NCI-H2081 (cell line): ENCODE data around the gene WDR7.

Experiments used
- DNase-seq, 2 experiments: peaks; one replicate each; lab custom pipeline; 2025; lab: John Stamatoyannopoulos, UW

The WDR7 gene

DNA sequence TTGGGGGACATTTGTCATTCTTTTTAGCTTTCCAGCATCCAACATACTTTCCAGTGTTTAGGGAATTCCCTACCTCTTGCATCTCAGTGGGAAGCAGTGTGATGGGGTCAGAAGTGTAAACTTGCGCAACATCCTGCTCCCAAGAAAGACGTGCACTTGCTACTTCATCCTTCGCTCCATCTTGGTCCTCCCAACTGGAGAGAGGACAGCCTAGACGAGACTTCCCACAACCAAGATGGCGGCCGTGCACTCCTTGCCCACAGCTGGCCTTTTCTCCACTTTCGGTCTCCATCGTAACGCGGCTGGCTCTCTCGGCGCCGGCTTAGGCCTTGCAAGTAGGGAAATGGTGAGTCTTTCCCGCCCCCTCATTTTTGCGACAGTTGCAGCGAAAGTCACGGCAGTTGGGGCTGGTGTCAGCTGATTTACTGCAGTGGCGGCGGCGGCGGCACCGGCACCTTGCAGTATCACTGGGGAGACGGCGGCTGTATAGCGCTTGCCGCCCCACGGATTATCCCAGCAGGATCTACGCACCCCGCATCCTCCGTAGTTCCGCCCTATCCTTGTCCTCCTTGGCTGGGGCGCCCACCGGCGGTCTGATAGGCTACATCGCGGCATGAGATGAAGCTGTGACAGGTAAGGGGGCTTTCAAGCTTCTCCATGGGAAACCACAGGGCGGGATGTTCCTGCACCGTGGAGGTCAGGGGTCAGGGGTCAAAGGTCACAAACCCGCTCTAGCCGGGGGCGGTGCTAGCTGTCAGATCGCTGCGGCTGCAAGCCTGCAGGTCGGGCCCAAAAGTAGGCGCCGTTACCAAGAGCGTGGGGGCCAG, at the start of gene WDR7:
Gene WDR7, plus strand, starts transcription at position 416 of the 827 bp plus-strand sequence. CDS start 21,157 bp downstream, outside the sequence.
- DNase-seq, result peak; percentile 88 to 96

DNA sequence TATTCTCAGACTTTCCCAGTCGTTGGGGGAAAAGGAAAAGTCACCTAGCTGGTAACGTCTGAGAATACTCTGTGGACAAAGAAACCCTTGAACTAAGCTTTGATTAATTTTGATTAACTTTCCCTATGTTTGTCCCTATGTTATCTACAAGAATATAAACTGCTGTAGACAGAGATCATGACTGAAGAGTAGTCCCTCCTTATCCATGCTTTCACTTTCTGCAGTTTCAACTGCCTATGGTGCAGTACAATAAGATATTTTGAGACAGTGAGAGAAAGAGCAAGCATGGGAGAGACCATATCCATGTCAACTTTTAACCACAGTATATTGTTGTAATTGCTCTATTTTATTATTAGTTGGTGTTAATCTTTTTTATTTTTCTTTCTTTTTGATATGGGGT, 44.5 kb upstream of the WDR7 start:
- DNase-seq, result no peak

DNA sequence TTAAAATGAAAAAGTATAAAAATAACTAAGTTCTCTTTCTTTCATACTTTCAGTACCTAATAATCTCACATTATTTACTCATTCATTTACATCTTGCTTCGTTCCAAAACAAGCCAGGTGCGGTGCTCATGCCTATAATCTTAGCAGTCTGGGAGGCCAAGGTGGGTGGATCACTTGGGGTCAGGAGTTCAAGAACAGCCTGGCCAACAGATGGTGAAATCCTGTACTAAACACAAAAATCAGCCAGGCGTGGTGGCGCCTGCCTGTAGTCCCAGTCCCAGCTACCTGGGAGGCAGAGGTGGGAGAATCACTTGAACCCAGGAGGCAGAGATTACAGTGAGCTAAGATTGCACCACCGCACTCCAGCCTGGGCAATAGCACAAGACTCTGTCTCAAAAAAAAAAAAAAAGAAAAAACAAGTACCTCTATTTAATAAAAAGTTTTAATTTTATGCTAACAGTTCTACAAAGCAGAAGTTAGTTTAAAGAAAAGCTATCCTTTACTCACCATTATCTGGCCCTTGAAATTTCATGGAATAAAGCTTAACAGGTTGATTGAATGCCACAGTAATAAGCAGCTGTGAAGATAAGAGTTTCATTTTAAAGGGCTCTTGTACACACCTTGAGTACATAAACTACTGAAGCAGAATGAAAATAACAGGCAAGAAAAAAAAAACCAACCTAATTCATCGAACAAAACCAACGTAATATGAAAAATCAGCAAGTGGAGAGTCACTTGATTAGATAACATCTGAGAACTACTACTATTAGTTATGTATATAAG, 35.2 kb upstream of the WDR7 start:
- DNase-seq, result no peak

DNA sequence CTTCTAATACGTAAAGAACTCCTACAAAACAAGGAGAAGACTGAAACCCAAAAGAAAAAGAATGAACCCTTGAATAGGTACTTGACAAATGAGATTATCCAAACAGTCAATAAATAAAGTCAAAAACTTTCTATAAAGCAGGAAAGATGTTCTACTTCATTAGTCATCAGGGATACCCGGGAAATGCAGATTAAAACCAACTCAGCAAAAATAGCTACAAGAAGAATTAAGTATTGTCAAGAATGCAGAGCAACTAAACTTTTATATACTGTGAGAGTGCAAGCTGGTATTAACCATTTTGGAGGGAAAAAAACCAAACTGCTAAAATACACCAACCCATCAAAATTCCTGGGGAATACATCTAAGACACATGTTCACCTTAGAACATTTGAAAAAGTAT, 23.2 kb upstream of the WDR7 start:
- DNase-seq, result no peak

DNA sequence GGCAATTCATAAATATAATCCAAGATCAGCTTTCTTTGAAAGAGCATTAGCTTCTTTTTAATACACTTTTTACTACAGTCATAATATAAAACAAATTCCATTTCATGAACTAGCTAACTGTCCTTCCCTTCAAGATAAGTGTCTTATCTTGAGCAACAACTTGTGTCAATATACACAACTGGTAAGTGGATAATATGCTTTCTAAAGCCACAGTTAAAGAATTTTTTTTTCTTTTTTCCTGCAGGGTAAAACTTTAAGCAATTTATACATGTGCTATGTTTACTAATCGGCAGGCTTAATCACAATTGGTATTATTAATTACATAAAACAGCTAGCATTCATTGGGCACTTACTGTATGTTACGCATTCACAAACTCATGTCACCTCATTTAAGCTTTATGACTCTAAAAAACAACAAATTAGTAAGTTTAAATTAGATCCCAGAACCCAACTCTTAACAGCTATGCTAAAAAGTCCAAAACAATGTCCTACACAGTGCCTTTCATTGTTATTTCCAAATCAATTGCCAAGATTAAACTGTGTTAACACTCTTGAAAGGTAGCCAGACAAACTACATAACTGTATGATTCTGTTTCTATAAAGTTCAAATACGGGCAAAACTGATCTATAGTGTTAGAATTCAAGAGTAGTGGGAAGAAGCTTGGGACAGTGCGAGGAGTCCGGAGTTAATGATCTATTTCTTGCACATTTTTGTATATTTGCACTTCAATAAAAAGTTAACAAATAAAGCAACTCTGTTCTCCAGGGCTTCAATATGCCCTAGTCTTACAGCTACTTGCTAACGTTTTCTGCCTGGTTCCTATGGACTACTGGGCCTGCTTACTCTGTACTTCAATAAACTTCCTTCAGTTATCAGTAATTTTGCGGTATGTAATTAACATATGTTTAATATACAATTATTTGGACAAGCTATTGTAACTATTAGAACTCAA, 18.8 kb upstream of the WDR7 start:
- DNase-seq, result no peak

DNA sequence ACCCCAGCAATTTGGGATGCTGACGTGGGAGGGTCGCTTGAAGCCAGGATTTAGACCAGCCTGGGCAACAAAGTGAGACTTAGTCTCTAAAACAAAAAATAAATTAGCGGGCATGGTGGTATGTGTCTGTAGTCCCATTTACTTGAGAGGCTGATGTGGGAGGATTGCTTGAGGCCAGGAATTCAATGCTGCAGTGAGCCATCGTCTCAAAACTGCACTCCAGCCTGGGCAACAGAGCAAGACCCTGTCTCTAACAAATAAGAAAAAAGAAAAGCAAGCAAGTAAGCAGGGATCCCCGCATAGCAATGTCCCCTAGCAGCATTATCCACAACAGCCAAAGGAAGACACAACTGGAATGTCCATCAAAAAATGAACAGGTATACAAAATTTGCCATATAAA, 16.2 kb upstream of the WDR7 start:
- DNase-seq, result no peak

DNA sequence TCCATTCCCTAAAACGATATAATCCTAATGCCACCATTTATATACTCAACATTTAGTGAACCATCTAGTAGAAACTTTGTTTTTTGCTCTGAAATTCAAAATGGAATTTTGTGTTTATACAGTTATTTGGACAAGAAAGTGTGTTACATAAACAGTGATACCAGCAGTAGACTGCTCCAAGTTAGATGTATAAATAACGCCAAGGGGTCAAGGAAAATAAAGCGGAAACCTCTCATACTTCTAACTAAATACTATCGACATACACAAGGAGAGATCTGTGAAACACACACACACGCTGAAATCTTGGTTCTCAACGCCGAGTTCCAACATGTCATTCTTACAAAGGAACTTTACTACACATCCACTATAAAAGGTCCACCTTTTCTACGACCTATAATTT, 14.0 kb upstream of the WDR7 start:
- DNase-seq, result no peak

DNA sequence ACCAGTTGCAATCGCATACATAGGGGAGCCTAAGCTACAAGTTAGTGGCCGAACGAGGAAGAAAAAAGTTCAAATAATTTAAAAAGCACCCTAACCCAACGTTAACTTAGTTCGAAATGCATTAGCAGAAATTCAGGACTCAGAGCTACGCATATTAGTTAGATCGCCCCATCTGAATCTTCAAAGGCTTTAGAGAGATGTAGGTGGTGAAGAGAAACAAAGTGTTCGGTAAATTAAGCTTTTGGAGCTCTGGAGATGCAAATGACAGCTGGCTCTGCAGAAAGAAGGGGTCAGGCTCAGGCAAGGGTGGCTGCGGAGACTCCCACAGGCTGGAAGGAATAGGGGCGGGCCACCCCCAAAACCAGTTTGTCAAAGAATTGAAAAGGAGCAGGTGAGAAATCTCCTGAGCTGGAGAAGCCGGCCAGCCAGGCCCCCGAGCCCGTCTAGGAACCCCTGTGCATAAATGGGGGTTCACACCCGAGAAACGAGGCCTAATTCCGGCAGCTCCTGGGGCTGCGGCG, 13.4 kb upstream of the WDR7 start:
- DNase-seq, result no peak

DNA sequence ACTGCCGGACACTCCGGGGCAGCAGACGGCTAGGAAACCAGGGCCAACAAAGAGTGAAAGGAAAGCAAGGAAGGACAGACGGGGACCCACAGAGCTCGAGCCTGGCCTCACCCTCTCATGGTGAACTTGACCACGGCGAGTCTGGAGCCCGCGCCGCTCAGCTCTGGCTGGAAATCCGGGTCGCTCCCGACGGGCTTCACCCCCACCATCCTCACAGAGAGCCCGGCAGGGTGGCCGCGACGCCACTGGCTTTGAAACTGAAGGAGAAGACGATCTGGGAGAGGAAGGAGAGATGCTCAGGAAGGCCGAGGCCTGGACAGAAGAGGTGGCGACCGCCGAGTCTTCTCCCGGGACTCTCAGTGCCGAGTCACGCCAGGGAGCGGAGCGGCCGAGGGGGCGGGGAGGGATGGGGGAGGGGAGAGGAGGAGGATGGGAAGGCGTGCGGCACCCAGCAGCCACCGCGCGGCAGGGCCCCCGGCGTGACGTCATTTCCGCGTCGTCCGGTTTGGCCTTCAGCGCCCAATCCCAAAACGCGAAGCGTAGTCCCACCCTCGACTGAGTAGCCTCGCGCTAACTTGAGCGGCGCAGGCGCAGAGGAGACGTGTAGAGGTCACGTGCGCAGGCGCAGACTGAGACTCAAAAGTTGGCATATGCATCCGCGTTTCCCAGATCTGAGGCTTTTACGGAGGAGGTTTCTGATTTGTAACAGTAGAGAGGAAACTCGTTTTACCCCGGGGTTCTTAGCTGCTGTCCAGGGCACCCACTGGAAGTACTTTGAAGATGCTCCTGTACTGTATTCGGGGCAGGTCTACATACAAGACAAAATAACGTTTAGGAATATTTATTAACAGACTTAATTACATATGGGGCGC, 12.7 kb upstream of the WDR7 start, which contains the start of gene TXNL1:
Gene TXNL1, minus strand, starts transcription at position 361 of the 872 bp plus-strand sequence. Its CDS starts 152 bp downstream, at position 209.
- DNase-seq, result peak; percentile 93 to 97

DNA sequence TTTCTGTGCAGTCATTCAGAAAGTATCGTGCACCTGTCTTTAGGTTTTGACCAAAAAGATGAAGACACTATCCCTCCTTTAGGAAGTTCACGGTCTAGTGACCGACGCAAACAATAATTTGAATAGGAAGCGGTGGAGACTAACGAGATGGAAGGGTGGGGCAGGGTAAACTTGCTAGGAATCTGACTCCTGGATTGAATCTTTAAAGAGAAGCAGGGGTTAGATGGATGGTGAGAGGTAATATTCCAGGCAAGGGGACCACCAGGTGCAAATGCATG, 12.1 kb upstream of the WDR7 start:
- no peak for DNase-seq

DNA sequence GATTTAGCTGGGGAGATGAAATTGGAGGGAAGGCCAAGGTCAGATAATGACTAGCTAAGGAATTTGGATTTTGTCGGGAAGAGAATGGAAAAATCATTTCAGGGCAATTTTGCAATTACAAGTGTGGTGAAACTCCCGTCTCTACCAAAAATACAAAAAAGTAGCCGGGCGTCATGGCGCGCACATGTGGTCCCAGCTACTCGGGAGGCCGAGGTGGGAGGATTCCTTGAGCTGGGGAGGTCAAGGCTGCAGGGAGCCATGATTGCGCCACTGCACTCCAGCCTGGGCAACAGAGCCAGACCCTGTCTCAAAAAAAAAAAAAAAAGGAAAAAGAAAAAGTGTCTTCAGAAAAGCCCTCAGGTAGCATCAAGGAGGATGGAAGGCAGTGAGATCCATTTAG, 11.6 kb upstream of the WDR7 start:
- DNase-seq, result no peak

DNA sequence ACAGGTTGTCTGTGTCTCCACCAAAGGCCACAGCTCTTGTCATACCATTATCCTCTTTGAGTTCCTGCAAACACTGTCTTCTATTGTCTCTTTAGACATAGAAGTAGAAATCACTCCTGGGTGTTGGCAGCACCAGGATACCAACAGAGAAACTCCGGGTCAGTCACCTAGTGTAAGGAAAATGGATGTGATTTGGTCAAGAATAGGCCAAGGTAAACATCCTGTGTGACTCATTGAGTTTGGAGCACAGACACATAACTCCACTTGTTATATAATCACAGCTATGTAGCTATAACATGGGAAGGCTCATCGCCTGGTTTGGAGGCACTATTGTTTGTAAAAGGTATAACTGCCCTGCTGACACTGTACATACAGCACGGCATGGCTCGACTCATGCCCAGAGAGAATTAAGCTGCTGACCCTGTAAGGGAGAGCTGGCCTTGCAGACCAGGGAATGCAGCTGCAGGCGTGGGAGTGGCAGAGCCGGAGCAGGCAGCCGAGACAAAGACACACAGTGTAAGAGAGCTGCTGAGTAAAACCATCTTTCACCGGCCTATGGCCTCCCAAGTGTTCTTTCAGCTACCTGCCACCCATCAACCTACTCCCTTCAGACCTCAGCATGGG, 9.3 kb upstream of the WDR7 start:
- no peak for DNase-seq

DNA sequence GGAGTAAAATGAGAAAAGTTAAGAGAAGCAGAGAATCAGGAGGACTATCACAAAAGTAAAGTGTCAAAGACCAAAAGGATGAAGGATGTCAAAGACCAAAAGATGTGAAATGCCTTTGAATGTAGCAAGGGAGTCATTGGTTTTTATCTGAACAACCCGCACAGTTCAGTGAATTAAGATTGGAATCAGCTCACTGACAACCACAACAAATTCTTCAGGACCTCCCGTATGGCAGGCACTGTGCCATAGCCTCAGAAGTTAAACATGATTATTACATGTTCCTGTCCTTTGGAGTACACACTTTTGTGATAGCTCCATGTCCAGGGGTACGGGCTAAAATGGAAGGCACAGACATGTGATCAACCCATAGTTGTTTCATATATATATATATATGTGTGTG, 7.8 kb upstream of the WDR7 start:
- DNase-seq, result no peak

DNA sequence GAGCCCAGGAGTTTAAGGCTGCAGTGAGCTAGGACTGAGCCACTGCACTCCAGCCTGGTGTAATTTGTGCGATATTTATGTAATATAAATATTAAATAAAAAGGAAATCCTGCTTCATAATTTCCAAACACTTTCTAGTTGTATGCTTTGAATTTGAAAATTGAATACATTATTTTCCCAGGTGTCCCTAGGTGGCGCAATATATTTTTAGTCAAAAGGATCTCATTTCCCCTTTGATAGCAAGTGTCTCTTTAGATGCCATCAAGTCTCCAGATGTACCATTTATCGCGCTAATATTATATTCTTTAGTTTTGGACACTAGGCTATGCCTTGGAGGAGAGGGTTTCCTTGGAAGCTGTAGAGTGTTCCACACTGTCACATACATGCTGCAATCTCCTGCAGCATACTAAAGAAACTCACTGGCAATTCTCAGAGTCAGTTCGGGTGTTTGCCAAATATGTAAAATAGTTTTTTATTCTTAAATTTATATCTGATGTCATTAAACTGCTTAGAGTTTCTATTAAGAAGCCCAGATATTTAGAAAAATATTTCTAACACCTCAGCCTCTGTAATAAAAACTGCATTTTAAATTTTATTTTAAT, 5.6 kb upstream of the WDR7 start:
- peak; percentile 5 to 11 for DNase-seq

DNA sequence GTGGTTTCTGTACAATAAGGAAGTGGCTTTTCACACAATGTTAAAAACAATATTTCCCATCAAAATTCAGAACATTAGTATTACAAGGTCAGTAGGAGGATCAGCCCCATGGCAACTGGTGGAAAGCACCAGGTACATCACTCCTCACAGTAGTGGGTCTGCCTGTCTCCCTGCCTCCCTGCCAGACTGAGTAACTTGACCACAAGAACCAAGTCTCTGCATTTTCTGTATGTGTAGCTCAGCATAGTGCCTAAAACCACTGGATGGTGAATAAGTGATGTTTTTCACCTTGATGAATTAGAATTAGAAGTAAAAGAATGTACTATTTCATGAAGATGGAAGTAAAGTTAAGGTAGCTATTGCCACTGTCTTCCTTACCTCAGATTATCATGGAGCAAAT, 4.1 kb upstream of the WDR7 start:
- DNase-seq, result no peak

DNA sequence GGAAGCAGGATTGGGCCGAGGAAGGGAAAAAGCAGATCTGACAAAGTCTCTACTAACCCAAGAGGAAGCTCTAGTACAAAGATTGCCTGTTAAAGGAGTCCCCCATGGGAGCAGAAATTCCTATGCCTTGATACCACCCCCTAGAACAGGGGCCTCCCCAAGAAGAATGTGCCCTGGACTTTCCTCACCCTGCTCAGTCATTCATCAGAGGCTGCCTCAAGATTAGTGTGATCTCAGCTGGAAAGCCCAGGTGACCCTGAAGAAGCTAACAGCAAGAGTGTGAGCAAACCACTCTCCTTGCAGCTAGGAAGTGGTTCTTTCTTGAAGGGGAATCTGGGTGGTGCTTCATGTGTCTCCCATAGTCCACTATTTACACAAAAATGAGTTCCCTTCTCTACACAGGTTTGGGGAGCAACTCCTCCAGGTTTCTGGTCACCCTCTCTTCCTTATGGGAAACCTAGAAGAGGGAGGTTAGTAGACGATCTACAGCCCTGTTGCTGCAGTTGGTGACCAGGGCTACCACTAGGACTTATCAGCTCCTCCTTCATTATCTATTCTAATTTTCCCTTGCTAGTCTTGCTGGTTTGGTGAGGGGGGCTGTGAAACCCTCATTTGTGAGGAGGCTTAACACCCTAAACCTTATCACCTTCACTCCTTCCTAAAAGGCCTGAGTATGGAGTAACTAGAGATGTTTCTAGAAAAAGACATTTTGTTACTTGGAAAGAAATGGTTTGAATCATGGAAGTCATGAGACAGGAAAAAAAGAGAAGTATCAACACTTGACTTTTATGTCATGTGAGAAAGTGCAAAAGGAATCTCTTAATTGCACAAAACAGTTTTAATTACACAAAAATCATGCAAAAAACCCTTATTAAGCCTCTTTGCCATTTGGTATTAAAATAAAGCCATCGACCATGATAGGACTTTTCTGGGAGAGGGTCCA, 2.9 kb upstream of the WDR7 start:
- DNase-seq, result no peak

DNA sequence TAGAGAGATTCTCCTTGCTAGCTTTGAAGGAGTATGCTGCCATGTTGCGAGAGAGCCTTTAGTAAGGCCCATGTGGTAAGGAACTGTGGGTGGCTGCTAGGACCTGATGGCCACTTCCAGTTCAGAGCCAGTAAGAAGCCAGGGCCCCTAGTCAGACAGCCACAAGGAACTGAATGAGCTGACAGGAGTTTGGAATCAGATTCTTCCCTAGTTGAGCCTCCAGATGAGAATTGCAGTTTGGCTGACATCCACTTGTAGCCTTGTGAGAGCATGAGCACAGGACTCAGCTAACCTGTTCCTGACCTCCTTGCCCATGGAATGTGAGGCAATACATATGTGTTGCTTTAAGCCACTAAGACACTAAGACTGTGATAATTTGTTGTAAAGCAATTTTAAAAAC, 1.2 kb upstream of the WDR7 start:
- no peak for DNase-seq

DNA sequence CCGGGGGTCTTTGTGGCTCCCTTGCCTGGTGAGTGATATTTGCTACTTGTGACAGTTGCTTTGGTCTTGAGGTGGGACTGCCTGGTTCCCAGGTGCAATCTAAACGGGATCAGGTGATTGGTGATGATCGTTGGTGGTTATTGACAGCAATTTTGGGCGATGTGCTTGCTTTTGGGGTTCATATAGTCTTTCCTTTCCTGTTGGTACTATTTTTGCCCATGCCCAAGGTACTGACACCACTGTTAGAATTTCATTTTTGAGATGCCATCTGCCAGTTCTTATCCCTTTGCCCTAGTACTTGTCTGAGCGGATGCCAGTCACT, 573 bp downstream of the WDR7 start:
- no peak for DNase-seq

DNA sequence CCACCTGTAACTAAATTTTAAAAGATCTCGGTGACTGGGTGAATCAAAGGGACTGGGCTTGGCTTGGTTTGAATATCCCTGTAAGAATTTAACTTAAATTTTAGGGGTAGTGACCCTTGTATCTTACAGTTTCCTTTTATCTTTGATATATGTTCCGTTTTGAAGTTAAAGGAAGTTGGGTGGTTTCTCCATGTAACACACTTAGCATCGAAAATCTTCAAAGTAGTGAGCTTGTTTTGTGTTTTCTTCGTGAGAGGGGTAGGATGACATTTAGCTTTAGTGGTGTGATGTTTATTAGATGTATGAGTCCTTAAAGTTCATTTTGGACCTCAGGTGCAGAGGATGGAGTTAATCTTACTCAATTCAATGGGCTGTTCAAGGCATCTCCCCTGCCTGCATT, 1.6 kb downstream of the WDR7 start:
- DNase-seq, result no peak
